Measurements from ENCODE around the gene ATF7. TPM values are rescaled to one million over a fixed set of nuclear protein-coding genes. Genes with fewer than 3 reads are reported as not detected.
"Not testable (repeated sequence)": the region's sequence is repeated elsewhere in the genome, so short reads cannot be mapped to it uniquely, and the experiment has no call there.

ATF7 gene
- total and polyA plus RNA-seq, 4 donors = 16.8 to 43.3 (median 31.7) TPM

DNA sequence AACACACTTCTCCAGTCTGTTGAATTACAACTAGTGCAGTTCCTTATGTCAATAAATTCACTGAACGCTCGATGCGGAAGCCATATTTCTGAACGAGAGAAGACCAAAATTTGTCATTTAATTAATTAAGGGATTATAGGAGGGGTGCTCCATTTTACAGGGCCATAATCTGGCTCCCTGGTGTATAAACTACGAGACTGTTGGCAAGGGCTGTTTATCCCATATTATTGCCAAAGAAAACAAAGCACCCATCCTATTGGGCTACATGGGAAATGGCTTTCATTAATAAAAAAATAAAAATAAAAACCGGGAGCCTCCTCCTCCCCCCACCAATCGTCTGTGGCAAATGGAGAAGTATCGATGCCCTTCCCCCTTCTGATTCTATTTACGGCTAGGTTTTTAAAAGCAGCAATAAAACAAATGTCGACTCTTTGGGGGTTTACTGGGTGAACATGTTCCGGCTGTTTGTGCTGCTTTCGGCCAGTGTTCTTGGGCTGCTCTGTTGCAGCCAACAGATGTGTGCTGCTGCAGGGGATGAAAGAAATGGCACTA is 24.8 kb downstream of the ATF7 start:
- Histone ChIP-seq H3K4me3 (no peak overlapping the region), H3K36me3 (ENCODE audit: control insufficient read depth in 4 of 4, insufficient read depth in 4 of 4, low read length in 4 of 4) (peaks cover 0 to 10% (median 0%) of the 10 kb centered on the region in 4 donors), H3K4me1 (ENCODE audit: control insufficient read depth in 5 of 5, insufficient read depth in 5 of 5, low read length in 5 of 5) (peaks cover 2 to 26% (median 8%) of the 10 kb centered on the region in 5 donors), H3K9ac (ENCODE audit: insufficient read depth in 1 of 2, low read length in 2 of 2) (peak overlapping the region in 1 of 2 donors; percentile 11), H3K27ac (ENCODE audit: low read depth in 1 of 2, low read length in 1 of 2) (peak overlapping the region in 1 of 2 donors; percentile 27), H3K9me3 (ENCODE audit: control insufficient read depth in 4 of 4, insufficient read depth in 3 of 4, low read length in 3 of 4) (no peaks in the 10 kb centered on the region), H3K27me3 (ENCODE audit: control insufficient read depth in 3 of 3, insufficient read depth in 3 of 3, low read length in 2 of 3) (no peaks in the 10 kb centered on the region)
- TF ChIP-seq, protein P1, sequence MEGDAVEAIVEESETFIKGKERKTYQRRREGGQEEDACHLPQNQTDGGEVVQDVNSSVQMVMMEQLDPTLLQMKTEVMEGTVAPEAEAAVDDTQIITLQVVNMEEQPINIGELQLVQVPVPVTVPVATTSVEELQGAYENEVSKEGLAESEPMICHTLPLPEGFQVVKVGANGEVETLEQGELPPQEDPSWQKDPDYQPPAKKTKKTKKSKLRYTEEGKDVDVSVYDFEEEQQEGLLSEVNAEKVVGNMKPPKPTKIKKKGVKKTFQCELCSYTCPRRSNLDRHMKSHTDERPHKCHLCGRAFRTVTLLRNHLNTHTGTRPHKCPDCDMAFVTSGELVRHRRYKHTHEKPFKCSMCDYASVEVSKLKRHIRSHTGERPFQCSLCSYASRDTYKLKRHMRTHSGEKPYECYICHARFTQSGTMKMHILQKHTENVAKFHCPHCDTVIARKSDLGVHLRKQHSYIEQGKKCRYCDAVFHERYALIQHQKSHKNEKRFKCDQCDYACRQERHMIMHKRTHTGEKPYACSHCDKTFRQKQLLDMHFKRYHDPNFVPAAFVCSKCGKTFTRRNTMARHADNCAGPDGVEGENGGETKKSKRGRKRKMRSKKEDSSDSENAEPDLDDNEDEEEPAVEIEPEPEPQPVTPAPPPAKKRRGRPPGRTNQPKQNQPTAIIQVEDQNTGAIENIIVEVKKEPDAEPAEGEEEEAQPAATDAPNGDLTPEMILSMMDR (IDR thresholded peaks at IDR 0.05; ENCODE audit: control extremely low read depth, extremely low read depth) = no peak
- DNase-seq (peak; percentile 30 to 57 (median 34)), ATAC-seq (ENCODE audit: insufficient read depth, low FRiP score) (no peak)
- 25 to 46% methylated on average over 12 of the region's 12 CpGs for WGBS, 2 donors

DNA sequence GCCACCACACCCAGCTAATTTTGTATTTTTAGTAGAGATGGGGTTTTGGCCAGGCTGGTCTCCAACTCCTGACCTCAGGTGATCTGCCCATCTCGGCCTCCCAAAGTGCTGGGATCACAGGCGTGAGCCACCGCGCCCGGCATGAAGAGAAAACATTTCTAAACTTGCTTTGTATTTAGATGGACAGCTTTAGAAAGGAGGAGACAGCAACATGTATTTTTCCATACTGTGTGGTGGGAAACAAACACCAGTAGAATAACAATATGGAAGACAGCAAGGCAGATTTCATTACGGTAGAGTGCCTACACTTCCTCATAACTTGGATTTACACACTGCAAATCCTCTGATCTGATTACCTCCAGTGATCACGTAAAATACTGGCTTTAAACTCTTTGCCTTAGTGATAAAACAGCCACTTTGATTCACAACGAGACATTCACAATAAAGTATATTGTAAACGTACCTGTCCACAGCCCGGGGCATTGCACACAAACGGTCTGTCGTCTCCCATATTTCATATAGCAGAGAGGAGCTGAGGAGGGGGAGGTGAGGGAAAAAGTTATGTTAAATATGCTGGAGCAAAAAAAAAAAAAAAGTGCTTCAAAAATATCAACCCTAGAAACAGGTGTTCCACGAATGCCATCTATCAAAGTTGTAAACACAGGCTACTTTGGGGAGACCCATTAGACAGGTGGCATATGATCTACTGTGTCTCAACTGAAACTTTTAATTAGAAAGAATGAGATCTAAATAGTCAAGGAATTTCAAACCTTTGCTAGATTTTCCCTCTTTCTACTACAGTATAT is 25.5 kb downstream of the ATF7 start:
- TF ChIP-seq, protein P1 (IDR thresholded peaks at IDR 0.05; ENCODE audit: control extremely low read depth, extremely low read depth) = no peak
- 91 to 94% methylated on average over 13 of the region's 13 CpGs for WGBS, 2 donors
- peak overlapping the region in 1 of 2 donors; percentile 36 for H3K9ac ChIP-seq (ENCODE audit: insufficient read depth in 1 of 2, low read length in 2 of 2)
- peaks cover 2 to 28% (median 8%) of the 10 kb centered on the region in 5 donors for H3K4me1 ChIP-seq (ENCODE audit: control insufficient read depth in 5 of 5, insufficient read depth in 5 of 5, low read length in 5 of 5)
- H3K9me3 ChIP-seq (ENCODE audit: control insufficient read depth in 4 of 4, insufficient read depth in 3 of 4, low read length in 3 of 4) = no peaks in the 10 kb centered on the region
- H3K36me3 ChIP-seq (ENCODE audit: control insufficient read depth in 4 of 4, insufficient read depth in 4 of 4, low read length in 4 of 4) = peaks cover 0 to 10% (median 0%) of the 10 kb centered on the region in 4 donors
- DNase-seq = no peak
- no peaks in the 10 kb centered on the region for H3K27me3 ChIP-seq (ENCODE audit: control insufficient read depth in 3 of 3, insufficient read depth in 3 of 3, low read length in 2 of 3)
- ATAC-seq (ENCODE audit: insufficient read depth, low FRiP score) = no peak
- H3K27ac ChIP-seq (ENCODE audit: low read depth in 1 of 2, low read length in 1 of 2) = no peak overlapping the region
- no peak overlapping the region for H3K4me3 ChIP-seq

DNA sequence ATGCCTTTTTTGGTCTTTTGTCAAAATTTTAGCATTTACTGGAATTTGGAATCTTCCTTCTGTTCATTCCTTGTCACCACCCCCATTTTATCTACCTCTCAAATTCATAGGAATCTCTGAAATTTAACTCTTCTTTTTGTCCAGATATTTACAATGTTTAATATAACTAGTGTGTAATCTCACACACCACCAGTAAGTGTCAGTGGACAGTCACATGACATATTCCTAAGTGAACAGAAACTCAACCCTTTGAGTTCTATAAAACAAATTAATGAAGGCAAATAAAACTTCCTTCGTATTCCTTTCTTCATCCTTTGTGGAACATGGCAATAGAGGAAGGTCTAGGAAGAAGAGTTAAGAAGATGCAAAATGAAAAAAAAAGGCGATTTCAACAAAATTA is 26.6 kb downstream of the ATF7 start:
- TF ChIP-seq, protein P1 (IDR thresholded peaks at IDR 0.05; ENCODE audit: control extremely low read depth, extremely low read depth) = no peak
- no peak overlapping the region for H3K4me3 ChIP-seq
- H3K4me1 ChIP-seq (ENCODE audit: control insufficient read depth in 5 of 5, insufficient read depth in 5 of 5, low read length in 5 of 5) = peaks cover 2 to 33% (median 12%) of the 10 kb centered on the region in 5 donors
- H3K27me3 ChIP-seq (ENCODE audit: control insufficient read depth in 3 of 3, insufficient read depth in 3 of 3, low read length in 2 of 3) = no peaks in the 10 kb centered on the region
- no peaks in the 10 kb centered on the region for H3K9me3 ChIP-seq (ENCODE audit: control insufficient read depth in 4 of 4, insufficient read depth in 3 of 4, low read length in 3 of 4)
- no peak overlapping the region for H3K9ac ChIP-seq (ENCODE audit: insufficient read depth in 1 of 2, low read length in 2 of 2)
- no peak for ATAC-seq (ENCODE audit: insufficient read depth, low FRiP score)
- 92 to 93% methylated on average over 2 of the region's 2 CpGs for WGBS, 2 donors
- no peak for DNase-seq
- H3K27ac ChIP-seq (ENCODE audit: low read depth in 1 of 2, low read length in 1 of 2) = no peak overlapping the region
- peaks cover 0 to 10% (median 0%) of the 10 kb centered on the region in 4 donors for H3K36me3 ChIP-seq (ENCODE audit: control insufficient read depth in 4 of 4, insufficient read depth in 4 of 4, low read length in 4 of 4)

DNA sequence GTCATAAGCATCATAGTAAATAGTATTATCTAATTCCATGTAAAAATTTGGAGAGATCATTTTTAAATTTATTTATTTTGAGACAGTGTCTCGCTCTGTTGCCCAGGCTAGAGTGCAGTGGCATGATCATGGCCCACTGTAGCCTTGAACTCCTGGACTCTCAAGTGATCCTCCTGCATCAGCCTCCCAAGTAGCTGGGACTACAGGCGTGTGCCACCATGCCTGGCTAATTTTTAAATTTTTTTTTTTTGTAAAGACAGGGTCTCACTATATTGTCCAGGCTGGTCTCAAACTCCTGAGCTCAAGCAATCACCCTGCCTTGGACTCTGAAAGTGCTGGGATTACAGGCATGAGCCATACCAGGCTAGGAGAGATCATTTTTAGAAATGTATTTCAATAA is 27.2 kb downstream of the ATF7 start:
- not testable (repeated sequence) for H3K36me3 ChIP-seq (ENCODE audit: control insufficient read depth in 4 of 4, insufficient read depth in 4 of 4, low read length in 4 of 4)

More for the DNA sequence above, 27.2 kb downstream of the ATF7 start:
- H3K4me3 ChIP-seq; DNase-seq; H3K27me3 ChIP-seq (ENCODE audit: control insufficient read depth in 3 of 3, insufficient read depth in 3 of 3, low read length in 2 of 3); H3K9me3 ChIP-seq (ENCODE audit: control insufficient read depth in 4 of 4, insufficient read depth in 3 of 4, low read length in 3 of 4); ATAC-seq (ENCODE audit: insufficient read depth, low FRiP score); H3K27ac ChIP-seq (ENCODE audit: low read depth in 1 of 2, low read length in 1 of 2); H3K9ac ChIP-seq (ENCODE audit: insufficient read depth in 1 of 2, low read length in 2 of 2): not testable (repeated sequence)
- 96 to 98% methylated on average over 2 of the region's 2 CpGs for WGBS, 2 donors
- H3K4me1 ChIP-seq (ENCODE audit: control insufficient read depth in 5 of 5, insufficient read depth in 5 of 5, low read length in 5 of 5) = peaks cover 2 to 39% (median 12%) of the 10 kb centered on the region in 5 donors
